ENCODE data around the gene TRIM67.

TRIM67 gene

GRCh38 chr1:231161667-231162296 is at the start of gene TRIM67:
TRIM67 (plus strand) TSS chr1:231162058; CDS start chr1:231162970, 912 bp downstream.
- Mint-ChIP-seq H3K9me3 (no peaks in the 10 kb centered on the region), H3K4me3 (peak within 1 kb of the TSS; percentile 74 to 80 (median 79)), H3K27me3 (ENCODE audit: low read depth) (peaks cover 92% of the 10 kb centered on the region), H3K4me1 (no peaks in the 10 kb centered on the region), H3K36me3 (ENCODE audit: low read depth) (no peaks in the 10 kb centered on the region), H3K27ac (no peak within 1 kb of the TSS)
- TF ChIP-seq, protein P1, sequence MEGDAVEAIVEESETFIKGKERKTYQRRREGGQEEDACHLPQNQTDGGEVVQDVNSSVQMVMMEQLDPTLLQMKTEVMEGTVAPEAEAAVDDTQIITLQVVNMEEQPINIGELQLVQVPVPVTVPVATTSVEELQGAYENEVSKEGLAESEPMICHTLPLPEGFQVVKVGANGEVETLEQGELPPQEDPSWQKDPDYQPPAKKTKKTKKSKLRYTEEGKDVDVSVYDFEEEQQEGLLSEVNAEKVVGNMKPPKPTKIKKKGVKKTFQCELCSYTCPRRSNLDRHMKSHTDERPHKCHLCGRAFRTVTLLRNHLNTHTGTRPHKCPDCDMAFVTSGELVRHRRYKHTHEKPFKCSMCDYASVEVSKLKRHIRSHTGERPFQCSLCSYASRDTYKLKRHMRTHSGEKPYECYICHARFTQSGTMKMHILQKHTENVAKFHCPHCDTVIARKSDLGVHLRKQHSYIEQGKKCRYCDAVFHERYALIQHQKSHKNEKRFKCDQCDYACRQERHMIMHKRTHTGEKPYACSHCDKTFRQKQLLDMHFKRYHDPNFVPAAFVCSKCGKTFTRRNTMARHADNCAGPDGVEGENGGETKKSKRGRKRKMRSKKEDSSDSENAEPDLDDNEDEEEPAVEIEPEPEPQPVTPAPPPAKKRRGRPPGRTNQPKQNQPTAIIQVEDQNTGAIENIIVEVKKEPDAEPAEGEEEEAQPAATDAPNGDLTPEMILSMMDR (IDR thresholded peaks at IDR 0.05; ENCODE audit: unreplicated experiment in 3 of 3), result no peak

DNA sequence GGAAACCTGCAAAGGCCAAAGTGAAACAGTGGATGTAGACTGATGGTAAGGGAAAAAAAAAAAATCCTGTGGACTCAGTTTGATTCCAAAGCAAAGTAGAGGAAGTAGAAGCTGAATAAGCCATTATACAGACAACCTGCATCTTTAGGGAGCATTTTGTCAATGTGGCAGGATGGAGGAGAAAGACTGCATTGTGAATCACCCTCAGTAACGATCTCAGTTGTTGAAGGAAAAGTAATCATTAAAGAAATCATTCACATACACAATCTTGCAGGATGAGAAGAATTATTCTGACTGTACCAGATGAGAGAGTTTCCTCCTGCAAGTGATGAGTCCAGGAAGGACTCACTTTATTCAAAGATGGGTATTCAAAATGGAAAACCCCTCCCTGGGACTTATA is 45.1 kb upstream of the TRIM67 start:
- TF ChIP-seq, protein P1 (IDR thresholded peaks at IDR 0.05; ENCODE audit: unreplicated experiment in 3 of 3), result no peak
- Mint-ChIP-seq H3K36me3 (ENCODE audit: low read depth) (no peaks in the 10 kb centered on the region), H3K4me3 (no peak overlapping the region), H3K4me1 (no peaks in the 10 kb centered on the region), H3K27me3 (ENCODE audit: low read depth) (peaks cover 9% of the 10 kb centered on the region), H3K27ac (no peak overlapping the region), H3K9me3 (peaks cover 26% of the 10 kb centered on the region)

DNA sequence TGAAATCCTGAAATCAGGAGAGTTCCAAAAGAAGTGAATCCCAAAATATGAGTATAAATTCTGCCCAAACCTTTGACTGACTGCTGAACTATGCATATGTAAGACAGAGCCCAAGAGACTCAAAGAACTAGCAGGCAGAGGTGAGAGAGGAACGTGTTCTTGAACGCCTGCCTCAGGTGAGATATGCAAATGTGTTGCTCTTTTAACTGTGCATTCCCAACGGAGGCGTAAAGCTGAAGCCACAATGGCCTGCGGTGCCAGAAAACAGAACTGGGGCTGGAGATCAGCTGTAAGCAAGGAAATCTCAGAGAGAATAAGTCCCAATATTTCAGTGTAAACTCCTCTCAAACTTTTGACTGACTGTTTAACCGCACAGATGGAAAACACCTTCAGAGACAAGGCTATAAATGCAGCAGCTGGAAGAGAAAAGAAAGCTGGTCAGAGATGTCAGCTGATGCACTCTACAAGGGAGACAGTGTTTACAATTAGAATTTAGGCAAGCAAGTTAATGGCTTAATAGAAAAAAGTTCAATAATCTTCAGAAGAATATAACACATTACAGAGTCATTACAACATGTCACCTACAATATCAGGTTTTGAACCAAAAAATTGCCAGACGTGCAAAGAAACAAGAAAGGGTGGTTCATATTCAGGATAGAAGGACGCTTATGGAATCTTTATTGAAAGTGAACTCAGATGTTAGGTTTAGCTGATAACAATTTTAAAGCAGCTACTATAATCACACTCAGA is 43.0 kb upstream of the TRIM67 start:
- Mint-ChIP-seq H3K9me3 (peaks cover 12% of the 10 kb centered on the region), H3K36me3 (ENCODE audit: low read depth) (no peaks in the 10 kb centered on the region), H3K27me3 (ENCODE audit: low read depth) (peaks cover 5% of the 10 kb centered on the region), H3K4me1 (no peaks in the 10 kb centered on the region), H3K4me3 (no peak overlapping the region), H3K27ac (no peak overlapping the region)
- TF ChIP-seq, protein P1 (IDR thresholded peaks at IDR 0.05; ENCODE audit: unreplicated experiment in 3 of 3), result no peak

GRCh38 chr1:231121533-231121932 is 40.3 kb upstream of the TRIM67 start:
- Mint-ChIP-seq H3K4me1 (no peaks in the 10 kb centered on the region), H3K27ac (no peak overlapping the region), H3K27me3 (ENCODE audit: low read depth) (peaks cover 9% of the 10 kb centered on the region), H3K9me3 (peaks cover 9% of the 10 kb centered on the region), H3K4me3 (no peak overlapping the region), H3K36me3 (ENCODE audit: low read depth) (no peaks in the 10 kb centered on the region)
- TF ChIP-seq, protein P1 (IDR thresholded peaks at IDR 0.05; ENCODE audit: unreplicated experiment in 3 of 3), result no peak

DNA sequence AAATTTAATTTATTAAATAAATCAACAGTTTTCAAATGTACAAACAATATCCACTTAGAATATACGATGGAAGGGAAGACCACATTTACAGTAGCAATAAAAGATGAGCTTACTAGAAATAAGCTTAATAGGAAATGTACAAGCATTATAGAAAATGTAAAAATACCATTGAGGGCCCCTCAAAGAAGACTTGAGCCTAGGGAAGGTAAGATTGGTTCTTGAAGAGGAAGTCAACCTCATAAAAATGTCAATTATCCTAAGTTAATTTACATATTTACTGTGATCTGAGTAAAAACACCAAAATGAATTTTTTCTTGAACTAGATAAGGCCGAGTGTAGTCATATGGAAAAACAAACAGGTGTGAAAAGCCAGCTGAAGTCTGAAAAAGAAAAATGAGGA is 39.7 kb upstream of the TRIM67 start:
- H3K27me3 Mint-ChIP-seq (ENCODE audit: low read depth), result peaks cover 9% of the 10 kb centered on the region
- no peaks in the 10 kb centered on the region for H3K4me1 Mint-ChIP-seq
- TF ChIP-seq, protein P1 (IDR thresholded peaks at IDR 0.05; ENCODE audit: unreplicated experiment in 3 of 3), result no peak
- H3K36me3 Mint-ChIP-seq (ENCODE audit: low read depth), result peaks cover 4% of the 10 kb centered on the region
- H3K27ac Mint-ChIP-seq, result no peak overlapping the region
- H3K4me3 Mint-ChIP-seq, result no peak overlapping the region
- peaks cover 12% of the 10 kb centered on the region for H3K9me3 Mint-ChIP-seq
